Right cardiac atrium (tissue), 5 donors: ENCODE results near the gene TRIO. TPM values are rescaled to one million over a fixed set of nuclear protein-coding genes. Genes with fewer than 3 reads are reported as not detected.

Experiments
- ATAC-seq, 2 donors: fragments of 200-7000 bp; cut with Tn5 transposase; one replicate each; pipeline versions ENCODE4 v1.8.0 to v1.9.1; 2020; ENCODE audit warnings: moderate library complexity in 2 of 2, mild to moderate bottlenecking in 1 of 2
- DNase-seq, 3 donors: peaks; one replicate each; pipeline ENCODE4 v3.0.0-alpha.2; 2020
- H3K27ac ChIP-seq: one replicate; pipeline ENCODE4 v1.5.1; 2013; ENCODE audit warnings: mild to moderate bottlenecking, low read length, control low read depth, moderate library complexity
- H3K27me3 ChIP-seq: one replicate; pipeline ENCODE4 v1.6.1; 2013; ENCODE audit not compliant: control insufficient read depth, insufficient read depth
- H3K4me1 ChIP-seq: one replicate; pipeline ENCODE4 v1.6.1; 2013; ENCODE audit warnings: low read length; ENCODE audit not compliant: control insufficient read depth, insufficient read depth
- H3K4me3 ChIP-seq: one replicate; pipeline ENCODE4 v1.5.1; 2013; ENCODE audit warnings: low read length, control low read depth
- H3K9me3 ChIP-seq: one replicate; pipeline ENCODE4 v1.6.1; 2013; ENCODE audit warnings: low read length; ENCODE audit not compliant: control insufficient read depth
- WGBS: extraction: QIAGEN DNeasy Blood & Tissue Kit; methylation state at CpG from one replicate; pipeline ENCODE4 v1.1.7; 2013; 5-methylcytosine and 5-hydroxymethylcytosine counted together
- intact Hi-C, 4 donors: fragments of 100-400 bp; cut with DNase I; formaldehyde crosslinking; loops; one replicate each; pipeline versions ENCODE4 v1.11.0 to v1.14.0; 2022 to 2023
- polyA plus RNA-seq: library from polyadenylated mRNA; stranded (reverse); fragments of 200-250 nt; gene quantifications from one replicate; pipeline ENCODE4 v1.2.3, GENCODE V29; 2013
- total RNA-seq, 4 donors: library from RNA; stranded (reverse); fragmentation: NEBNext Ultra II Directional; extraction: Animal tissue kit (Norgen Biotek cat#: 25700); gene quantifications; one replicate each; pipeline ENCODE4 v1.2.1, GENCODE V29; 2021
- donor health status: healthy with polysubstance abuse.
- donor health status: DM: no; HTN: yes; CAD: no.
- donor health status: DM: no; HTN: no; CAD: no.
- donor health status: DM: no; HTN: yes; CAD: no; lungs with severe emphysema.
- donor health status: DM: yes; HTN: yes; CAD: no.

Gene TRIO
- total and polyA plus RNA-seq, 5 donors, result 31.3 to 66.0 (median 54.1) TPM

- DNase-seq (no peak), ATAC-seq (no peak)
- 74% methylated on average over 7 of the region's 7 CpGs for WGBS
- intact Hi-C loops, result no loop called here
- Histone ChIP-seq H3K4me1 (peaks cover 14% of the 10 kb centered on the region), H3K27me3 (no peaks in the 10 kb centered on the region), H3K4me3 (no peak overlapping the region), H3K9me3 (peaks cover 10% of the 10 kb centered on the region), H3K27ac (peak overlapping the region; percentile 61)
These were observed 25.7 kb downstream of the TRIO start for GRCh38 chr5:14168793-14169262.

DNA sequence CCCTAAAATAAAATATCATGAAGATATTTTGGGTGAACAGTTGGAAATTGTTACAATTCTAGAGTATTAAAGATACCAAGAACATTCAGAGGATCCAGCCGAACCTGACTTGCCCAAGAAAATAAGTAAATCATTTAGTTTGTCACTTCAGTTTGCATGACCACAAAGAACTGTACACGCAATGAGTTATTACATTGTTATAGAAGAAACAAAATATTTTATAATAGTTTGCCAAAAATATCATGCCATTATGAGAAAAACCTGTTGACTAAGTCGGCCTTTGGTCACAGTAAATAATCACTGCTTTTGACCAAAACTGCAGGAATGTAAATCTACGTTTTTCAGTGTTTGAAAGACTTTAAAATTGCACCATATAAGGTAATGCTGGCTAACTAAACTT is 27.9 kb downstream of the TRIO start:
- Histone ChIP-seq H3K27ac (no peak overlapping the region), H3K4me1 (peaks cover 10% of the 10 kb centered on the region), H3K27me3 (no peaks in the 10 kb centered on the region), H3K9me3 (peaks cover 6% of the 10 kb centered on the region), H3K4me3 (no peak overlapping the region)
- DNase-seq, result no peak
- WGBS, result 84% methylated on average over 4 of the region's 4 CpGs
- no peak for ATAC-seq
- intact Hi-C loops, result no loop called here

DNA sequence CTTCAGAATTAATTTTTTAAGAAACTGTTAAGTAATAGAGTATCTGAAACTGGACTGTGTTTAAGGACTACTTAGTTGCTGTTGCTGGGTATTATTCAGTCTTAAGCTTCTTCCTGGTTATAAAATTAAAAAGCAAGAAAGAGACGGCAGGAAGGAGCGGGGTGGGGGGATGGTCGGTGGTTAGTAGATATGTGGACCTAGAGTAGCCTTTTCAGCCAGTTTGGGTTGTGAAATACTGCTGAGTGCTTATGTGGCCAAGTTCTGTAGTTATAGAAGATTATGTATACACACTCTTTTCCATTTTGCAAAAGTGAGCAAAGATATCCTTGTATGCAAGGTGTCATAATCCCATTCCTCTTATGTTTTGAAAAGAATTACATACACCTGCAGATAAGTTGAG is 28.5 kb downstream of the TRIO start:
- DNase-seq, result no peak
- no peak overlapping the region for H3K27ac ChIP-seq
- intact Hi-C loops, result no loop called here
- WGBS, result 41% methylated on average over 3 of the region's 3 CpGs
- no peak overlapping the region for H3K4me3 ChIP-seq
- H3K9me3 ChIP-seq, result peaks cover 6% of the 10 kb centered on the region
- peaks cover 8% of the 10 kb centered on the region for H3K4me1 ChIP-seq
- no peaks in the 10 kb centered on the region for H3K27me3 ChIP-seq
- ATAC-seq, result no peak

GRCh38 chr5:14172149-14172795 is 29.1 kb downstream of the TRIO start:
- H3K4me3 ChIP-seq, result no peak overlapping the region
- intact Hi-C loops, result no loop called here
- WGBS, result 77% methylated on average over 5 of the region's 5 CpGs
- no peaks in the 10 kb centered on the region for H3K27me3 ChIP-seq
- ATAC-seq (no peak), DNase-seq (no peak)
- H3K27ac ChIP-seq, result peak overlapping the region; percentile 33
- peaks cover 6% of the 10 kb centered on the region for H3K9me3 ChIP-seq
- H3K4me1 ChIP-seq, result peaks cover 6% of the 10 kb centered on the region

DNA sequence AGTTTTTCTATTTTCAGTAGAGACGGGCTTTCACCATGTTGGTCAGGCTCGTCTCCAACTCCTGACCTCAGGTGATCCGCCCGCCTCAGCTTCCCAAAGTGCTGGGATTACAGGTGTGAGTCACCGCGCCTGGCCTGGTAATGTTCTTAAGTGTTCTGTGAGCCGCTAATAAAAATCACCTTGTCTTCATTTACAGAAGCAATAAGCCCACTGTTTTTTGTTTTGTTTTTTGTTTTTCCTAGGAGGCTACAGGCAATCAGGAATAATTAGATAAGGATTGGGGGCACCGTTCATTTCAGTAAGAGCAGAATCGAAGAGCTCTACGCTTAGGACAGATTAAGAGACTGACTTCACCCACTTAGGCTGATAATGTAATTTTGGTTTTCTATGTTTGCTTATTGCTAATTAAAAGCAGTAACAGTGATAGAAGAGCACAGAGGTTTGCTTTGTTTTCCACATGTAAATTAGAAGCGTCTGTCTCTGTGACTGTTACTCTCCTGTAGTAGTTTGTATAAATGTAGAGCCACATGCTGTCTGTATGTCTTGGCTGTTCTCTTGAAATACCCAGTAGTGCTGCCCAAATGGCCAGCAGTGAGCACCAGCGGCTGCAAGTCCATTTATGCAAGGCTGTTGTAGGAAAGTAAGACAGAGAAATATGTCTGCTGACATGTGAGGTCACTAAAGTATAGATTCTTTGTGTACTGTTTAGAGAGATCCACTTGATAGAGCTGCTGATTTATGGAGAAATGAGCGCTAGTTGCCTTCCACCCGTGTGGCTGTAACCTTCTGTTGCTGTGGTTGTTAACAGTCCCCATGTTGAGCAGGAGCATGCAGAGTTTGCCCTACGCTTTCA is 30.5 kb downstream of the TRIO start:
- Histone ChIP-seq H3K4me1 (peaks cover 10% of the 10 kb centered on the region), H3K27me3 (no peaks in the 10 kb centered on the region), H3K9me3 (peaks cover 5% of the 10 kb centered on the region), H3K27ac (no peak overlapping the region), H3K4me3 (no peak overlapping the region)
- intact Hi-C loops, result no loop called here
- no peak for DNase-seq
- ATAC-seq, result no peak
- WGBS, result 80% methylated on average over 15 of the region's 15 CpGs

GRCh38 chr5:14174230-14174636 is 31.1 kb downstream of the TRIO start:
- 50% methylated on average over 8 of the region's 8 CpGs for WGBS
- H3K4me1 ChIP-seq, result peaks cover 13% of the 10 kb centered on the region
- H3K9me3 ChIP-seq, result peaks cover 3% of the 10 kb centered on the region
- intact Hi-C loops, result no loop called here
- ATAC-seq, result peak; percentile 30 to 44
- H3K4me3 ChIP-seq, result no peak overlapping the region
- no peak overlapping the region for H3K27ac ChIP-seq
- no peak for DNase-seq
- no peaks in the 10 kb centered on the region for H3K27me3 ChIP-seq

GRCh38 chr5:14175381-14175780 is 32.2 kb downstream of the TRIO start:
- intact Hi-C loops, result no loop called here
- no peaks in the 10 kb centered on the region for H3K27me3 ChIP-seq
- H3K4me1 ChIP-seq, result peaks cover 15% of the 10 kb centered on the region
- WGBS, result 89% methylated on average over 1 of the region's 1 CpG
- DNase-seq (no peak), ATAC-seq (no peak)
- peaks cover 3% of the 10 kb centered on the region for H3K9me3 ChIP-seq
- H3K27ac ChIP-seq, result no peak overlapping the region
- no peak overlapping the region for H3K4me3 ChIP-seq

GRCh38 chr5:14176888-14177287 is 33.7 kb downstream of the TRIO start:
- DNase-seq, result no peak
- no peak overlapping the region for H3K27ac ChIP-seq
- WGBS, result 92% methylated on average over 2 of the region's 2 CpGs

DNA sequence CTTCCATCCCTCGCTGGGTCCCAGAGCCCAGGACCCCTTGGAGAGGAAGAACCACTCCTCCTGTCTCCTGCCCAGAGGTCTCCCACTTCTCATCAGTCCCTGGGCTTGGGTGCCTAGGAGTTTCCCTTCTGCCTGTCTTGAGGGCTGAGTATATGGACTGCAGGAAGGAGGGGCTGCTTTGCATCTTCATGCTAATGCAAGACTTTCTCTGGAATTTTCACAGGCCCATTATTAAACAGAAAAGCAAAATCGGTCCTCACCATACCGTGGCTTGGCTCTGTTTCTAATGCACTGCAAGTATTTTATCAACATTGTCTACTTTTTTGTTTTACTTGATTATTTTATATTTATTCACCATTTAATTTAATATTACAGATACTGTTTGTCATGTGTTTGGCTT is 34.5 kb downstream of the TRIO start:
- H3K4me1 ChIP-seq, result peaks cover 12% of the 10 kb centered on the region
- intact Hi-C loops, result no loop called here
- peaks cover 2% of the 10 kb centered on the region for H3K9me3 ChIP-seq
- H3K27ac ChIP-seq, result peak overlapping the region; percentile 30
- no peak overlapping the region for H3K4me3 ChIP-seq
- 86% methylated on average over 3 of the region's 3 CpGs for WGBS
- H3K27me3 ChIP-seq, result no peaks in the 10 kb centered on the region
- ATAC-seq (no peak), DNase-seq (no peak)

More at GRCh38 chr5:14176888-14177287, 33.7 kb downstream of the TRIO start:
- H3K27me3 ChIP-seq, result no peaks in the 10 kb centered on the region
- peaks cover 3% of the 10 kb centered on the region for H3K9me3 ChIP-seq
- intact Hi-C loops, result no loop called here
- peaks cover 15% of the 10 kb centered on the region for H3K4me1 ChIP-seq
- no peak overlapping the region for H3K4me3 ChIP-seq
- ATAC-seq, result no peak

GRCh38 chr5:14178091-14178490 is 34.9 kb downstream of the TRIO start:
- Histone ChIP-seq H3K27ac (no peak overlapping the region), H3K4me3 (no peak overlapping the region), H3K9me3 (peaks cover 2% of the 10 kb centered on the region), H3K27me3 (no peaks in the 10 kb centered on the region), H3K4me1 (peaks cover 16% of the 10 kb centered on the region)
- WGBS, result 66% methylated on average over 4 of the region's 4 CpGs
- intact Hi-C loops, result no loop called here
- no peak for DNase-seq
- no peak for ATAC-seq

DNA sequence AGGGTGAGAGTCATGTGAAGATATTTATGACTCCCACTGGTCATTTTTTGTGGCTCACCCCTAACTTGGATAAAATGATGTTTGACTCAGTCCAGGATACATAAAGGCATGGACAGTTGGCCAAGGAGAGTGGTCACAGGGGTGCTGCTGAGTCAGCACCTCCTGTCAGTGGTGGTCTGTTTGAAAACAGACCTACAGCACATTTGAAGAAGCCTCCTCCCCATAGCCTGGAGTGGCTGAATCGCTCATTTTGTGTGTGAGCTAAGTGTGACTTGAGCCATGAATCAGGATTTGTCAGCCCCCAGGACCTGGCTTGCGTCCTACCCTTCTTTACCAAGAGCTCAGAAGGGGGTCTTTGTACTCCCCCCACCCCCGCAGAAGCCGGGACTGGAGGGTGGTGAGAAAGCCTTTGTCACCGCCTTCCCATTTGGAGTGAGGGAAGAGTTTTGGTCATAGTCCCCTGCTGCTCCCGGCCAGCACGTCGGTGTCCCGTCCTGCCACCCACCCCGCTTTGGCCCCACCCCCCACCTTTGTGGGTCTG is 35.6 kb downstream of the TRIO start:
- ATAC-seq, result no peak
- Histone ChIP-seq H3K27ac (no peak overlapping the region), H3K4me1 (peaks cover 16% of the 10 kb centered on the region)

More for the DNA sequence above, 35.6 kb downstream of the TRIO start:
- Histone ChIP-seq H3K9me3 (peaks cover 2% of the 10 kb centered on the region), H3K27me3 (no peaks in the 10 kb centered on the region), H3K4me3 (no peak overlapping the region)
- intact Hi-C loops, result no loop called here
- DNase-seq, result no peak
- WGBS, result 65% methylated on average over 10 of the region's 10 CpGs
